ENCODE data around the gene SLC41A3.
A peak's percentile ranks its signal among the peaks of the same experiment; 100 is the strongest.
"Not testable (repeated sequence)": the region's sequence is repeated elsewhere in the genome, so short reads cannot be mapped to it uniquely, and the experiment has no call there.

Gene SLC41A3

GRCh38 chr3:126070146-126070545, 13.8 kb downstream of the SLC41A3 start:
- H3K4me3 ChIP-seq, result no peak overlapping the region
- peaks cover 8% of the 10 kb centered on the region for H3K4me1 ChIP-seq
- no peak for TF ChIP-seq Cebpa-rat (IDR thresholded peaks at IDR 0.05)

GRCh38 chr3:126067959-126068358, 16.0 kb downstream of the SLC41A3 start:
- H3K9ac ChIP-seq, result no peak overlapping the region
- H3K9me3 ChIP-seq, result peaks cover 5% of the 10 kb centered on the region
- H3K36me3 ChIP-seq, result peaks cover 23% of the 10 kb centered on the region
- no peaks in the 10 kb centered on the region for H3K27me3 ChIP-seq
- no peak for TF ChIP-seq Cebpa-rat (IDR thresholded peaks at IDR 0.05)
- H3K4me3 ChIP-seq, result no peak overlapping the region
- no peaks in the 10 kb centered on the region for H4K20me1 ChIP-seq
- H3K4me2 ChIP-seq, result no peak overlapping the region
- peaks cover 29% of the 10 kb centered on the region for H3K4me1 ChIP-seq
- no peak overlapping the region for H3K27ac ChIP-seq

More at GRCh38 chr3:126070146-126070545, 13.8 kb downstream of the SLC41A3 start:
- H4K20me1 ChIP-seq, result no peaks in the 10 kb centered on the region
- no peaks in the 10 kb centered on the region for H3K27me3 ChIP-seq
- peaks cover 8% of the 10 kb centered on the region for H3K9me3 ChIP-seq
- H3K4me2 ChIP-seq, result no peak overlapping the region
- H3K9ac ChIP-seq, result no peak overlapping the region
- H3K27ac ChIP-seq, result no peak overlapping the region
- peaks cover 23% of the 10 kb centered on the region for H3K36me3 ChIP-seq

GRCh38 chr3:126066676-126067075, 17.2 kb downstream of the SLC41A3 start:
- H3K9me3 ChIP-seq, H4K20me1 ChIP-seq, H3K9ac ChIP-seq, H3K4me3 ChIP-seq, H3K27me3 ChIP-seq, H3K4me2 ChIP-seq, H3K27ac ChIP-seq: not testable (repeated sequence)
- Histone ChIP-seq H3K36me3 (peaks cover 18% of the 10 kb centered on the region), H3K4me1 (peaks cover 29% of the 10 kb centered on the region)

GRCh38 chr3:126065876-126066275, 18.0 kb downstream of the SLC41A3 start:
- no peak overlapping the region for H3K9ac ChIP-seq

GRCh38 chr3:126064627-126065258, 19.2 kb downstream of the SLC41A3 start:
- no peak overlapping the region for H3K9ac ChIP-seq
- no peaks in the 10 kb centered on the region; the same call in 1 of the 2 replicates for H3K9me3 ChIP-seq
- peaks cover 29% of the 10 kb centered on the region for H3K4me1 ChIP-seq
- peaks cover 18% of the 10 kb centered on the region for H3K36me3 ChIP-seq
- TF ChIP-seq Cebpa-rat (IDR thresholded peaks at IDR 0.05), result no peak
- no peaks in the 10 kb centered on the region for H4K20me1 ChIP-seq
- peak overlapping the region; percentile 57 for H3K4me2 ChIP-seq
- H3K27me3 ChIP-seq, result no peaks in the 10 kb centered on the region
- no peak overlapping the region for H3K4me3 ChIP-seq
- H3K27ac ChIP-seq, result peak overlapping the region; percentile 23; the same call in 1 of the 2 replicates

More at GRCh38 chr3:126065876-126066275, 18.0 kb downstream of the SLC41A3 start:
- no peak for TF ChIP-seq Cebpa-rat (IDR thresholded peaks at IDR 0.05)
- Histone ChIP-seq H4K20me1 (no peaks in the 10 kb centered on the region), H3K4me1 (peaks cover 29% of the 10 kb centered on the region), H3K27me3 (no peaks in the 10 kb centered on the region), H3K4me2 (no peak overlapping the region), H3K36me3 (peaks cover 18% of the 10 kb centered on the region), H3K9me3 (no peaks in the 10 kb centered on the region; the same call in 1 of the 2 replicates), H3K4me3 (no peak overlapping the region), H3K27ac (no peak overlapping the region)

GRCh38 chr3:126063358-126063965, 20.5 kb downstream of the SLC41A3 start:
- Histone ChIP-seq H4K20me1 (no peaks in the 10 kb centered on the region), H3K9me3 (no peaks in the 10 kb centered on the region; the same call in 1 of the 2 replicates), H3K9ac (no peak overlapping the region), H3K36me3 (peaks cover 18% of the 10 kb centered on the region), H3K27me3 (no peaks in the 10 kb centered on the region), H3K4me2 (peak overlapping the region; percentile 57), H3K4me3 (no peak overlapping the region), H3K4me1 (peaks cover 29% of the 10 kb centered on the region), H3K27ac (peak overlapping the region; percentile 31; the same call in 1 of the 2 replicates)
- TF ChIP-seq Cebpa-rat (IDR thresholded peaks at IDR 0.05), result no peak

GRCh38 chr3:126061301-126062032, 22.5 kb downstream of the SLC41A3 start:
- TF ChIP-seq Cebpa-rat (IDR thresholded peaks at IDR 0.05), result no peak
- Histone ChIP-seq H3K4me3 (no peak overlapping the region), H4K20me1 (no peaks in the 10 kb centered on the region), H3K27me3 (no peaks in the 10 kb centered on the region), H3K4me1 (peaks cover 29% of the 10 kb centered on the region), H3K9me3 (no peaks in the 10 kb centered on the region), H3K9ac (no peak overlapping the region), H3K27ac (no peak overlapping the region), H3K36me3 (peaks cover 6% of the 10 kb centered on the region; the same call in 1 of the 2 replicates), H3K4me2 (no peak overlapping the region)

GRCh38 chr3:126060613-126061145, 23.2 kb downstream of the SLC41A3 start:
- Histone ChIP-seq H3K27me3 (no peaks in the 10 kb centered on the region), H3K4me1 (peaks cover 26% of the 10 kb centered on the region), H3K27ac (no peak overlapping the region), H3K4me2 (no peak overlapping the region), H3K4me3 (no peak overlapping the region), H3K36me3 (no peaks in the 10 kb centered on the region), H3K9me3 (no peaks in the 10 kb centered on the region), H3K9ac (no peak overlapping the region), H4K20me1 (no peaks in the 10 kb centered on the region)
- no peak for TF ChIP-seq Cebpa-rat (IDR thresholded peaks at IDR 0.05)

GRCh38 chr3:126058666-126059065, 25.3 kb downstream of the SLC41A3 start:
- Histone ChIP-seq H3K36me3 (no peaks in the 10 kb centered on the region), H4K20me1 (0 out of 2 replicates have a peak, but pooled peaks cover 6% of the 10 kb centered on the region), H3K27ac (no peak overlapping the region), H3K27me3 (no peaks in the 10 kb centered on the region), H3K4me2 (no peak overlapping the region), H3K4me1 (peaks cover 6% of the 10 kb centered on the region), H3K4me3 (no peak overlapping the region), H3K9ac (no peak overlapping the region), H3K9me3 (no peaks in the 10 kb centered on the region)
- no peak for TF ChIP-seq Cebpa-rat (IDR thresholded peaks at IDR 0.05)

Data from BLaER1 (cell line).